Glomerular endothelial cell (primary cell): Measurements from ENCODE around the gene TEKTIP1. TPM values are rescaled to one million over a fixed set of nuclear protein-coding genes. Genes with fewer than 3 reads are reported as not detected.

Source experiments
- DNase-seq: peaks from one replicate; pipeline ENCODE4 v3.0.0-alpha.2; 2011; ENCODE audit warnings: low read depth, low spot score; ENCODE audit errors: extremely low read depth
- total RNA-seq: library from RNA; depleted of rRNA; stranded (reverse); fragments of >200 nt; gene quantifications from 2 replicates; pipeline ENCODE4 v1.2.3, GENCODE V29; 2015

Gene TEKTIP1
- total RNA-seq, 1 donor from 2014 or later = not detected

- no peak for DNase-seq
Measured at GRCh38 chr19:3535981-3536380, 3.0 kb upstream of the TEKTIP1 start.

DNA sequence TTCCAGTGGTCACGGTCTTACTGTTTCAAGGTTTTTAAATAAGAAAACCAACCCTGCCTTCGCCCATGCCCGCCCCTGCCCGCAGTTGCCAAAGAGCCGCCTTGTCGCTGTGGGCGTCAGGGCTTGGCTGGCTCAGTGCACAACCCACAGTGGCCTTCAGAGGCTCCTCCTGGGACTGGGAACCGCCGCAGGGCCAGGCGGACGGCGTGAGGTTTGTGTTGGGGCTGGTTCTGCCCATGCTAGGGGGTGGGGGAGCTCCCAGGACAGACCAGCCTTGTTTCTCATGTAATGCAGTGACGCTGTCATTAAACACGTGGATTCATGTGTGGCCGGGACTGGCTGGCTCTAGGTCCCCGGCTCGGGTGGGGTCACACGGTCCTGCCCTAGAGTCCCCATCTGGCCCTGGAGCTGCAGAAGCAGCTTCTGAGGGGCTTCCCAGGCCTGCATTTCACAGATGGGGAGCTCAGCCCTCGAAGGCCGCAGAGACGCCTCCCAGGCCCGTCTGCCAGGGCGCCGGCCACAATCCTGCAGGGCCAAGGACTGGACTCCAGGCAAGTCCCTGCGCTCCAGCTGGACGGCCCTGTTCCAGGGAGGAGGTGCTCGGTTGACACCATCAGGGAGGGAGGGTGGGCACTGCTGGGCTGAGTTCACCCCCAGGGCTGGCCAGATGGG lies 2.4 kb upstream of the TEKTIP1 start:
- no peak for DNase-seq

- no peak for DNase-seq
Measured at GRCh38 chr19:3537101-3537437, 1.9 kb upstream of the TEKTIP1 start.

DNA sequence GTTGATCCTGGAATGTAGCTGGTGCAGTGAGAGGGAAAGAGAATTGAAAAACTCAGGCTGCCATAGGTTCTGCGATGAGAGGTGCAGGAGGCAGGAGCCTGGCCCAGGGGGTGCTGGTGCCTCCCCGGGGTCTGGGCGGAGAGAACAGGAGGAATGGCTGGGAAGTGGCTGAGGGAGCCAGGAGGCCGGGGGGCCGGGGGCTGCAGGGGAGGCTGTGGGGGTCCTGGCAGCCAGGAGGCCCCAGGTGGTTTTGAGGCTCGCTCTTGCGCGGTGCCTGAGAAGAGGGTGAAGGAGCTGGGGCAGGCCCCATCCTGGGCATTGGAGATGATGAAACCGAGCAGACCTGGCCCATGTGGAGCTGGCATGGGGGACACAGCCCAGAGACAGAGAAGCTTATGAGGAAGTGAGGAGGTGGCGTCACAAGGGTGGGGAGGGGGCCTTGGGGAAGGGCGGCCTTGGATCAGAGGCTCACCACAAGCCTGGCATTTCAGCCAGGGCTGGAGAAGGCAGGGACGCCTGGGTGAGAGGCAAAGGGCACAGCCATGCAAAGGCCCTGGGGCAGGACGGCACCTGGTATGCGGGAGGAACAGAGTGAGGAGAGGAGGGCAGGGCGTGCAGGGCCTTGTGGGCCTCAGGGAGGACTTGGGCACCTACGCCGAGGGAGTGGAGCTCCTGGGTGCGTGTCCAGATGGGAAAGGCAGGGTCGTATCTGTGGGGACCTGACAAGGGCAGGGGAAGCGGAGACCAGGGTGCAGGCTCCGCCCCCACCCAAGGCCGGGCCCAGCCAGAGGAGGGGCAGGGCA lies 1.3 kb upstream of the TEKTIP1 start:
- DNase-seq = no peak

DNA sequence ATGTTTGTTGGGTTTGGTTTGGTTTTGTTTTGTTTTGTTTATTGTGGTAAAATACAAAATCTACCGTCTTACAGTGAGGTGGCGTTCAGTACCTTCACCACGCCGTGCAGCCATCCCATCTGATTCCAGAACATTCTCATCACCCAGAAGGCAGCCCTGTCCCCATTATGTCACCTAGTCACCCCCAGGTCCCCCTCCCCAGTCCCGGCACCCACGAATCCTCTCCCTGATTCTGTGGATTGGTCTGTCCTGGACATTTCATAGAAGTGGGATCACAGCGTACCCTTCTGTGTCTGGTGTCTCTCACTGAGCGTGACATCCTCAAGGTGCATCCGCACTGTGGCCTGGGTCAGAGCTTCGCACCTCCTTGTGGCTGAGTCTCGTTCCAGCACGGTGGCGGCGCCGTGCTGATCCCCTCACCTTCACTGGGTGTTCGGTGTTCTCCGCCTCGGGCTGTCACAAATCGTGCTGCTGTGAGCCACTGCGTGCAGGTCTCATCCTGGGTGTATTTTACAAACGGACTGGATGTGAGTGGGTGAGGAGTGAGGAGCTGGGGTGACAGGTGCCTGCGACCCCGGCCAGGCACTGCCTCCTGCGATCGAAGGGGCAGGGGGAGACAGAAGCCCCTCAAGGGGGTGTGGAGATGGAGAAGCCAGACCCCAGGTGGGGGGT lies 580 bp upstream of the TEKTIP1 start:
- no peak for DNase-seq

- DNase-seq = no peak
Measured at GRCh38 chr19:3539756-3540118, 763 bp downstream of the TEKTIP1 start.

- DNase-seq = no peak
Measured at GRCh38 chr19:3543150-3544057, 4.4 kb downstream of the TEKTIP1 start.

DNA sequence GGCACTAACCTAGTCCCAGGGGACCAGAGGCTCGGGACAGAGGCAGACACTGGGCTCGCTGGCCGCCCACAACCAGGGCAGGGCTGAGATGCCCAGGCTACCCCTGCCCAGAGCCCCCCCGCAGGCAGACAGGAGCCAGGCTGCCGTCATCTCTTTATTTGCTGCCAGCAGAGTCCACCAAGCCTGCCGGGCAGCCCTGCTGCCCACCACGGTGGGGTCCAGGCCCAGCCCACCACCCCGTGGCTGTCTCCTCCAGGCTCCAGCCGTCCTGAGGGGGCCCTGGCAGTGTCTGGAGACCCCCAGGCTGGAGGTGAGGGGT lies 5.0 kb downstream of the TEKTIP1 start:
- no peak for DNase-seq

DNA sequence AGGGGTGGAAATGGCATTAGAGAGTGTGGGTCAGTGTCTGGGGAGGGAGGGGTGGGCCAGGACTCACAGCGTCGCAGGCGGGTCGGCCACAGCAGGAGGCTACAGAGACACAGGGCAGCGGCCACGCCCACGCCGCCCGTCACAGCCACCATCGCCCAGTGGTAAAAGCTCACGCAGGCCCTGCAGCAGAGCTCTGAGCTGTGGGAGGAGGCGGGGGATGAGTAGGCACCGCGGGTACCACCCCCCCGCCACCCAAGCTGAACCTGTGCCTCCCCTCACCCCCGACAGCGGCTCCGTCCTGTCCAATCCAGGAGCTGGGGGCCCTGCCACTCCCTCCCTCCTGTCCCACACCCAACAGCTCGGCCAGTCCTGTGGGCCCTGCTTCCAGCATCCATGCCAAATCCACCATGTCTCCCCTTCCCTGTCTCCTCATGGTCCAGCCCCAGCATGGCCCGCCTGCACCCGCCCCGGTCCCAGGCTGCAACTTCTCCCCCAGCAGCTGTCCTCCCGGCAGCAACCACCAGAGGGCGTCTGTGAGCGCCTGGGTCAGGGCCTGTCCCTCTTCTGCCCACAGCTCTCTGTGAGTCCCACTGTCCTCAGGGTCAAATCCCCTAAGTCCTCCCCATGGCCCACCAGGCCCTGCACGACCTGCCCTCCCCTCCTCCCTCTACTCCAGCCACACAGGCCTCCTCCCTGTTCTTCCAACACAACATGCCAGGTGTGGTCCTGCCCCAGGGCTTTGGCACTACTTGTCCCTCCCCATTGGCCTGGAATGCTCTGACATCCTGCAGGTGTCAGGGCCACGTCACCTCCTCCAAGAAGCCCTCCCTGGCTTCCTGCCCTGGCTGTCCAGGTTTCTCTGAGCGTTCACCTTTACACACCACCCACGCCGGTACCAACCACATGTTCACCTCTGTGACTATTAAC lies 6.0 kb downstream of the TEKTIP1 start:
- no peak for DNase-seq

DNA sequence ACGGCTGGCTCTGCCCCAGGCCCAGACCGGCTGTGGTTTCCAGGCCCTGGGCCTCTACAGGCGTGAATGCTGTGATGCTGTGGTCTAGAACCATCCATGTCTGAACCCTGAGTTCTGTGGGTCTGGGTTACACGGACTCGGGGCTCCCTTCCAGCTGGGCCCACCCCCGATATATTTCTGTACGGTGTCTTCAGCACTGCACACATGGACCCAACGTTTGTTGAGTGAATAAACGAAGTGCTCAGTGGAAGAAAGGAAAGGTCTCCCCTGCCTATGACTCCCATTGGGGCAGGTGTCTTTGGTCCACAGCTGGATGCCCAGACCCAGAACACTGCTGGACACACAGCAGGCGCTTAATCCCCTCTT lies 6.7 kb downstream of the TEKTIP1 start:
- DNase-seq = no peak

DNA sequence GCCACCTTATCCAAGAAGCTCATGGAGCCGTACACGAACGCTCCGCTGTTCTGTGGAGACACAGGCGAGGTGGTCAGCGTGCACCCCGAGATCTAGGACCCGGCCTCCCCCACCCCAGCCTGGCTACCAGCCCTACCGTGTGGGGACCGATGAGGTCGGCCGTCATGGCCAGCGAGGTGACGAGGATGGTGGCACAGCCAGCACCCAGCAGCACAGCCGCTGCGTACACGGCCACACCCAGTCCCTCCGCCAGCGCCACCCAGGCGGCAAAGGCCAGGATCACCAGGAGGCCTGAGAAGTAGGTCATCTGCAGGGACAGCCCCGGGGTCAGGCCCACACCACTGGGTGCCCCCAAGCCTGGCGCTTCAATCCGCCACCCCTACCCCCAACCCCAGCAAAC lies 7.1 kb downstream of the TEKTIP1 start:
- DNase-seq = no peak

- no peak for DNase-seq
Measured at GRCh38 chr19:3547301-3547731, 8.3 kb downstream of the TEKTIP1 start.

GRCh38 chr19:3547767-3548282 lies 8.9 kb downstream of the TEKTIP1 start:
- DNase-seq = no peak

DNA sequence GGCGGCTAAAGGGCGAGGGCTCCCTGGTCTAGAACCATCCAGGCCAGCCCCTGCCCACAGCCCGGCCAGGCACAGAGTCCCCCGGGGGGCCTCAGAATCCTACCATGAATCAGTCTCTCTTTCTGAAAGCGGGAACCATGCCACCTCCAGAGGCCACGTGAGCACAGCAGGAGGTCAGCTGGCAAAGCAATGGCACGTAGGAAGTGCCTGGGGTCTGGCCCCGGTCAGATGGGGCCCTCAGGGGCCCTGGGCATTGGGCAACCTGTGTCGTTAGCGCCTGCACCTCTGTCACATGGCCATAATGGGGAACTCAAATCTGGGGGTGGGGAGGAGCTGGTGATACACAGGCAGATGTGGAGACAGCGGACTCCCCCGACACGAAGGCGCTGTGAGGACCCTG lies 9.6 kb downstream of the TEKTIP1 start:
- DNase-seq = no peak

GRCh38 chr19:3549816-3550215 lies 10.8 kb downstream of the TEKTIP1 start:
- no peak for DNase-seq

- DNase-seq = no peak
Measured at GRCh38 chr19:3550947-3551791, 12.2 kb downstream of the TEKTIP1 start.

- no peak for DNase-seq
Measured at GRCh38 chr19:3551792-3552095, 12.8 kb downstream of the TEKTIP1 start.

DNA sequence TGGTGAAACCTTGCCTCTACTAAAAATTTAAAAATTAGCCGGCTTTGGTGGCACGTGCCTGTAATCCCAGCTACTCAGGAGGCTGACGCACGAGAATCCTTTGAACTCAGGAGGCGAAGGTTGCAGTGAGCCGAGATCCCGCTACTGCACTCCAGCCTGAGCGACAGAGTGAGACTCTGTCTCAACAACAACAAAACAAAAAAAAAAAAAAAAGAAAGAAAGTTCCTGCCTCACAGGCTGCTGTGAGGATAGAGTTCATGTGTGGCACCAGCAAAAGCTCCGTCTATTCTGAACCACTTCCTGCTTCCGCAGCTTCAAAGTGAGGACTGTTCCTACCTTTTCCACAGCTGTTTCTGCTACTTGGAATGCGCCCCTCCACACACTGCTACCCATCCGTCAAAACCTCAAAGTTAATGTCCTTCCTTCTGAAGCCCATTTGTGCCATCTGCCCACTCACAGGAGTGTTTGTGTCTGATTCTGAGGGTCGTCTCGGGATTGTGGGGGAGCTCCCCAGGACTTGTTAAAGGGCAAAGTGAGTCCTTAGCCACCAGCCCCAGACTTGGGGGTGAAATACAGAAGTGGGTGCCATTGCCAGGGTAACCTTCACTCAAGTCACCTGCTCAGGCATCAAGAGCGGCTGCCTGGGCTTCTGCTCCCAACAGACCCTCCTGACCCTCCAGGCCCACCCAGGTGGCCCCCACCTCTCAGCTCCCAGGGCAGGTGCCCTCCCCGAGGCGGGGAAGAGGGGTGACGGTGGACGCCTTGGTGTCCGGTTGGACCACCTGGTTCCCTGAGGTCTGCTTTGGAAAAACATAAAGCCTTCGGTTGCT lies 15.5 kb downstream of the TEKTIP1 start:
- no peak for DNase-seq
